DOHH2 (cell line): ENCODE data around the gene NAA10.

ENCODE experiments used
- H3F3A ChIP-seq: fragments of 200-600 bp; sonication (generic), shearing (Covaris generic); 2 replicates; pipeline ENCODE4 v1.6.0; 2016; ENCODE audit warnings: antibody characterized with exemption, mild to moderate bottlenecking; ENCODE audit not compliant: control insufficient read depth, insufficient read depth
- H3K27ac ChIP-seq: fragments of 200-600 bp; sonication (generic); 2 replicates; pipeline ENCODE4 v1.5.1; 2014; ENCODE audit warnings: low read depth, mild to moderate bottlenecking, low read length, moderate library complexity
- H3K27me3 ChIP-seq: fragments of 200-600 bp; sonication (generic); 2 replicates; pipeline ENCODE4 v1.6.1; 2014; ENCODE audit warnings: mild to moderate bottlenecking, low read length, mixed read lengths; ENCODE audit not compliant: control insufficient read depth
- H3K36me3 ChIP-seq: fragments of 200-600 bp; sonication (generic); 2 replicates; pipeline ENCODE4 v1.6.1; 2014; ENCODE audit warnings: mild to moderate bottlenecking, low read length, moderate library complexity, mixed read lengths; ENCODE audit not compliant: control insufficient read depth
- H3K4me1 ChIP-seq: fragments of 200-600 bp; sonication (generic); 2 replicates; pipeline ENCODE4 v1.6.1; 2014; ENCODE audit warnings: mild to moderate bottlenecking, low read length, mixed read lengths; ENCODE audit not compliant: control insufficient read depth
- H3K4me2 ChIP-seq: fragments of 200-600 bp; sonication (generic); 2 replicates; pipeline ENCODE4 v1.6.0; 2014; ENCODE audit warnings: mild to moderate bottlenecking, low read length, moderate library complexity
- H3K4me3 ChIP-seq: fragments of 200-600 bp; sonication (generic); 2 replicates; pipeline ENCODE4 v1.5.1; 2014; ENCODE audit warnings: mild to moderate bottlenecking, low read length, mixed read lengths
- H3K79me2 ChIP-seq: fragments of 200-600 bp; sonication (generic); 2 replicates; pipeline ENCODE4 v1.6.1; 2014; ENCODE audit warnings: mild to moderate bottlenecking, low read length, mixed read lengths; ENCODE audit not compliant: control insufficient read depth
- H3K9me2 ChIP-seq: fragments of 200-600 bp; sonication (generic); replicated peaks from 2 replicates; pipeline ENCODE4 v1.6.1; 2014; ENCODE audit warnings: mild to moderate bottlenecking, low read length, mixed read lengths; ENCODE audit not compliant: control insufficient read depth
- H3K9me3 ChIP-seq: fragments of 200-600 bp; sonication (generic); 2 replicates; pipeline ENCODE4 v1.6.1; 2014; ENCODE audit warnings: antibody characterized with exemption, low read length, mixed read lengths; ENCODE audit not compliant: control insufficient read depth, insufficient read depth
- H4K20me1 ChIP-seq: fragments of 200-600 bp; sonication (generic); 2 replicates; pipeline ENCODE4 v1.6.0; 2014; ENCODE audit warnings: low read depth, mild to moderate bottlenecking, antibody characterized with exemption, low read length, moderate library complexity; ENCODE audit not compliant: control insufficient read depth, insufficient read depth
- EZH2phosphoT487 ChIP-seq: fragments of 200-600 bp; sonication (generic); IDR thresholded peaks from 2 replicates; pipeline ENCODE4 v1.6.1; 2017; ENCODE audit warnings: borderline replicate concordance, mild to moderate bottlenecking, antibody characterized with exemption, low read length, moderate library complexity, mixed read lengths
- TF ChIP-seq, protein P1 (sequence below): fragments of 200-600 bp; sonication (generic); IDR thresholded peaks from one replicate; pipeline ENCODE4 v1.5.1; 2014; ENCODE audit warnings: antibody characterized with exemption, mild to moderate bottlenecking, low read depth, low read length; ENCODE audit not compliant: poor library complexity, severe bottlenecking

Gene NAA10

DNA sequence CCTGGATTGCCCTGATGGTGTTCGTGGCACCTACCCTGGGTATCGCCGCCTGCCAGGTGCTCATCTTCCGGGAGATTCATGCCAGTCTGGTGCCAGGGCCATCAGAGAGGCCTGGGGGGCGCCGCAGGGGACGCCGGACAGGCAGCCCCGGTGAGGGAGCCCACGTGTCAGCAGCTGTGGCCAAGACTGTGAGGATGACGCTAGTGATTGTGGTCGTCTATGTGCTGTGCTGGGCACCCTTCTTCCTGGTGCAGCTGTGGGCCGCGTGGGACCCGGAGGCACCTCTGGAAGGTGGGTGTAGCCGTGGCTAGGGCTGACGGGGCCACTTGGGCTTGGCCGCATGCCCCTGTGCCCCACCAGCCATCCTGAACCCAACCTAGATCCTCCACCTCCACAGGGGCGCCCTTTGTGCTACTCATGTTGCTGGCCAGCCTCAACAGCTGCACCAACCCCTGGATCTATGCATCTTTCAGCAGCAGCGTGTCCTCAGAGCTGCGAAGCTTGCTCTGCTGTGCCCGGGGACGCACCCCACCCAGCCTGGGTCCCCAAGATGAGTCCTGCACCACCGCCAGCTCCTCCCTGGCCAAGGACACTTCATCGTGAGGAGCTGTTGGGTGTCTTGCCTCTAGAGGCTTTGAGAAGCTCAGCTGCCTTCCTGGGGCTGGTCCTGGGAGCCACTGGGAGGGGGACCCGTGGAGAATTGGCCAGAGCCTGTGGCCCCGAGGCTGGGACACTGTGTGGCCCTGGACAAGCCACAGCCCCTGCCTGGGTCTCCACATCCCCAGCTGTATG, 28.5 kb downstream of the NAA10 start:
- H3K27me3 ChIP-seq = no peaks in the 10 kb centered on the region

DNA sequence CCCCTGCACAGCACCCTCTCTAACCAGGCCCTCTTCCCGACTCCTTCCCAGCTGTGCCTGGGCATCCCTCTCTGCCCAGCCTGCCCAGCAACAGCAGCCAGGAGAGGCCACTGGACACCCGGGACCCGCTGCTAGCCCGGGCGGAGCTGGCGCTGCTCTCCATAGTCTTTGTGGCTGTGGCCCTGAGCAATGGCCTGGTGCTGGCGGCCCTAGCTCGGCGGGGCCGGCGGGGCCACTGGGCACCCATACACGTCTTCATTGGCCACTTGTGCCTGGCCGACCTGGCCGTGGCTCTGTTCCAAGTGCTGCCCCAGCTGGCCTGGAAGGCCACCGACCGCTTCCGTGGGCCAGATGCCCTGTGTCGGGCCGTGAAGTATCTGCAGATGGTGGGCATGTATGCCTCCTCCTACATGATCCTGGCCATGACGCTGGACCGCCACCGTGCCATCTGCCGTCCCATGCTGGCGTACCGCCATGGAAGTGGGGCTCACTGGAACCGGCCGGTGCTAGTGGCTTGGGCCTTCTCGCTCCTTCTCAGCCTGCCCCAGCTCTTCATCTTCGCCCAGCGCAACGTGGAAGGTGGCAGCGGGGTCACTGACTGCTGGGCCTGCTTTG, 29.2 kb downstream of the NAA10 start:
- TF ChIP-seq, protein P1, sequence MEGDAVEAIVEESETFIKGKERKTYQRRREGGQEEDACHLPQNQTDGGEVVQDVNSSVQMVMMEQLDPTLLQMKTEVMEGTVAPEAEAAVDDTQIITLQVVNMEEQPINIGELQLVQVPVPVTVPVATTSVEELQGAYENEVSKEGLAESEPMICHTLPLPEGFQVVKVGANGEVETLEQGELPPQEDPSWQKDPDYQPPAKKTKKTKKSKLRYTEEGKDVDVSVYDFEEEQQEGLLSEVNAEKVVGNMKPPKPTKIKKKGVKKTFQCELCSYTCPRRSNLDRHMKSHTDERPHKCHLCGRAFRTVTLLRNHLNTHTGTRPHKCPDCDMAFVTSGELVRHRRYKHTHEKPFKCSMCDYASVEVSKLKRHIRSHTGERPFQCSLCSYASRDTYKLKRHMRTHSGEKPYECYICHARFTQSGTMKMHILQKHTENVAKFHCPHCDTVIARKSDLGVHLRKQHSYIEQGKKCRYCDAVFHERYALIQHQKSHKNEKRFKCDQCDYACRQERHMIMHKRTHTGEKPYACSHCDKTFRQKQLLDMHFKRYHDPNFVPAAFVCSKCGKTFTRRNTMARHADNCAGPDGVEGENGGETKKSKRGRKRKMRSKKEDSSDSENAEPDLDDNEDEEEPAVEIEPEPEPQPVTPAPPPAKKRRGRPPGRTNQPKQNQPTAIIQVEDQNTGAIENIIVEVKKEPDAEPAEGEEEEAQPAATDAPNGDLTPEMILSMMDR = no peak
- no peak for TF ChIP-seq EZH2phosphoT487
- Histone ChIP-seq H4K20me1 (no peaks in the 10 kb centered on the region), H3K4me2 (no peak overlapping the region)

More for the DNA sequence above, 28.5 kb downstream of the NAA10 start:
- peaks cover 28% of the 10 kb centered on the region for H3K4me1 ChIP-seq
- no peak overlapping the region for H3K4me2 ChIP-seq
- no peak overlapping the region for H3K4me3 ChIP-seq
- H3K9me2 ChIP-seq = no peaks in the 10 kb centered on the region
- H3K27ac ChIP-seq = no peak overlapping the region
- H3K36me3 ChIP-seq = no peaks in the 10 kb centered on the region
- TF ChIP-seq EZH2phosphoT487 = no peak
- TF ChIP-seq, protein P1 = no peak
- H3K79me2 ChIP-seq = no peaks in the 10 kb centered on the region
- no peaks in the 10 kb centered on the region for H4K20me1 ChIP-seq
- no peaks in the 10 kb centered on the region; the same call in 1 of the 2 replicates for H3F3A ChIP-seq
- no peaks in the 10 kb centered on the region for H3K9me3 ChIP-seq

DNA sequence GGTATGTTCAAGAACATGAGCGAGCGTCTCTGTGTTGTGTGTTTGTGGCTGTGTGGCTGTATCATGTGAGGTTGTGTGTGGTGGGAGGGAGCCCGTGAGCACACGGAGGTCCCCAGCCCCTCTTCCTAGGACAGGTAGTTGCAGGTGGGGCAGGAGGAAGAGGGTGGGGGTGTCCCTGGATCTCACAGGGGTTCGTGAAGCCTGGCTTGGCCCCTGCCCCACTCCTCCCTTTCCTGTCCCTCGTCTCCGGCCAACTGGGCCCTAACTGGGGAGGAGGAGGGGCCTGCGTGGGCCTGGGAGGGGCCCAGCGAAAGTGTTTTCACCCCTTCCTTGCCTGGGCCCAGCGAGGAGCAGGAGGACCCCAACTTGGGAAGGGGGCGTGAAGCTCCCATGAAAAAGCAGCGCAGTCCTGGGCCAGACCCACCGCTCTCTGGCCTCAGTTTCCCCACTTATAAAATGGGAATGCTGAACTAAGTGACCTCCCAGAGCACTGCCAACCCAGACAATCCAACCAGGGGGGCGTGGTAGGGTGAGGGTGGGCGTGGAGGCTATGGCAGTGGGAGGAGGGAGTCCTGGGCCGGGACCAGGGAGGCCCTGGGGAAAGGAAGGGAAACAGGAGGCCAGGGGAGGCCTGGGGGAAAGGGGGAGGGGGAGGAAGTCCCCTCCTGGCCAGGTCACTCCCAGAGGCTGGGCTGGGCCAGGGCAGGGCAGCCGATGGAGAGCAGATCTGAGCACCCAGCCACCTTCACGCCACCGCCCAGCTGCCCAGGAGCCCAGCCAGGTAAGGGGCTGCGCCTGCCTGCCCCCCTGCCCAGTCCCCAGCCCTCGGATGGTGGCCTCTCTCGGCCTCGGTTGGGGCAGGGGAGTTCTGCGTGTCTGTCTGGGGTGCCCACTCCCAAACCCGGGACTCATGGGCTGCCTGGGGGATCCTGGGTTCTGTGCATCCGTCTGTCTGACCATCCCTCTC, 30.6 kb downstream of the NAA10 start, which contains the start of gene AVPR2:
Gene AVPR2 (plus strand): TSS at position 683 of the 967 bp plus-strand sequence. CDS start 473 bp downstream, outside the sequence.
- no peaks in the 10 kb centered on the region; the same call in 1 of the 2 replicates for H3F3A ChIP-seq
- no peaks in the 10 kb centered on the region for H3K9me3 ChIP-seq
- peak within 1 kb of the TSS; percentile 19; the same call in 1 of the 2 replicates for H3K4me2 ChIP-seq
- no peaks in the 10 kb centered on the region for H4K20me1 ChIP-seq
- no peaks in the 10 kb centered on the region for H3K27me3 ChIP-seq
- H3K4me3 ChIP-seq = no peak within 1 kb of the TSS; the same call in 1 of the 2 replicates
- TF ChIP-seq, protein P1 = no peak
- TF ChIP-seq EZH2phosphoT487 = no peak
- H3K27ac ChIP-seq = no peak within 1 kb of the TSS
- no peaks in the 10 kb centered on the region for H3K36me3 ChIP-seq
- H3K9me2 ChIP-seq = no peaks in the 10 kb centered on the region
- peaks cover 42% of the 10 kb centered on the region for H3K4me1 ChIP-seq
- H3K79me2 ChIP-seq = no peaks in the 10 kb centered on the region

More for the DNA sequence above, 29.2 kb downstream of the NAA10 start:
- H3K27ac ChIP-seq = no peak overlapping the region
- H3F3A ChIP-seq = no peaks in the 10 kb centered on the region; the same call in 1 of the 2 replicates
- no peaks in the 10 kb centered on the region for H3K79me2 ChIP-seq
- H3K4me3 ChIP-seq = no peak overlapping the region
- no peaks in the 10 kb centered on the region for H3K9me2 ChIP-seq
- H3K4me1 ChIP-seq = peaks cover 35% of the 10 kb centered on the region
- no peaks in the 10 kb centered on the region for H3K27me3 ChIP-seq
- no peaks in the 10 kb centered on the region for H3K36me3 ChIP-seq
- no peaks in the 10 kb centered on the region for H3K9me3 ChIP-seq
